ENCODE data around the gene TPCN1.

TPCN1 gene

DNA sequence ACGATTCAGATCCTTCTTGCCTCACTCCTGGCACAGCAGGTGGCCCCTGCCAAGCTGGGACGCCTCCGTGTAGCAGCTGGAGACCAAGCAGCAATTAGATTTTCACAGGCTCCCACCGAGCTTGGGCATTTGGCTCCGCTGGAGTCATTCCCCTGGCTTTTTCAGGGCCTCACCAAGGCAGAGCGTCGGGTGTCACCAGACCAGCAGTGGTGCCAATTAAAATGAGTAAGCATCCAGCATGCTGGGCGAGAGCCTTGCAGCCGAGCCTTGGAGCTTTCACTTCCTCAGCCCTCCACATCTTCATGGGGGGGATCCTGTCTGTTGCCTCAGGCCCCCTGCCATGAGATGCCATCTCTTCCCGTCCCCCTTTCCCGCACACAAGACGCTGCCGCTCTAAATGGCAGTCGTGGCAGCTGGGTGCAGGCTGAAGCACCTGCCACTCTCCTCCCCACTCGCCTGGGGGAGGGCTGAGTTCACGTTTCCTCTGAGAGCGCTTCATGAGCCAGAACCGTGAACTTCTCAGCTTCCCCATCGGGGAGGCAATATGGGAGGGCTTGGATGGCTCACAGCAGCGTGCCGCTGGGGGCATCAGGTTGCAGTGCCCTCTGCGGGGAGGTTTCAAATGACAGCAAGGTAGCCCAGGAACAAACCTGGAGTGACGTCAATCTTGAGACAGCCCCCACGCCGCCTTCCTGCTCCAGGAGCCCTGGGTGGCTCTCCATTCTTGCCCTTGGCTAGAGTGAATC lies 11.7 kb downstream of the TPCN1 start (continued):
- TF ChIP-seq ZFHX2 (tag by site-specific recombination; conservative IDR thresholded peaks at IDR 0.05), result peak; percentile 45
- TF ChIP-seq ZBTB48 (tag by site-specific recombination; IDR thresholded peaks at IDR 0.05), result no peak
- peak; percentile 58; the same call in 1 of the 2 replicates for TF ChIP-seq ZNF324 (tag by site-specific recombination; IDR thresholded peaks at IDR 0.05)
- TF ChIP-seq HOXD13 (CRISPR knock-in tag; IDR thresholded peaks at IDR 0.05; ENCODE audit: borderline replicate concordance), result no peak
- TF ChIP-seq IKZF3 (tag by site-specific recombination; IDR thresholded peaks at IDR 0.05), result no peak
- no peak for TF ChIP-seq ZNF555 (tag by site-specific recombination; conservative IDR thresholded peaks at IDR 0.05)
- no peak for TF ChIP-seq ZNF654 (tag by site-specific recombination; IDR thresholded peaks at IDR 0.05; ENCODE audit: low read depth)
- TF ChIP-seq, protein P1, sequence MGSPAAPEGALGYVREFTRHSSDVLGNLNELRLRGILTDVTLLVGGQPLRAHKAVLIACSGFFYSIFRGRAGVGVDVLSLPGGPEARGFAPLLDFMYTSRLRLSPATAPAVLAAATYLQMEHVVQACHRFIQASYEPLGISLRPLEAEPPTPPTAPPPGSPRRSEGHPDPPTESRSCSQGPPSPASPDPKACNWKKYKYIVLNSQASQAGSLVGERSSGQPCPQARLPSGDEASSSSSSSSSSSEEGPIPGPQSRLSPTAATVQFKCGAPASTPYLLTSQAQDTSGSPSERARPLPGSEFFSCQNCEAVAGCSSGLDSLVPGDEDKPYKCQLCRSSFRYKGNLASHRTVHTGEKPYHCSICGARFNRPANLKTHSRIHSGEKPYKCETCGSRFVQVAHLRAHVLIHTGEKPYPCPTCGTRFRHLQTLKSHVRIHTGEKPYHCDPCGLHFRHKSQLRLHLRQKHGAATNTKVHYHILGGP (tag by site-specific recombination; IDR thresholded peaks at IDR 0.05), result no peak
- TF ChIP-seq ZNF248 (tag by site-specific recombination; IDR thresholded peaks at IDR 0.05), result no peak
- no peak for TF ChIP-seq ZNF48 (tag by site-specific recombination; IDR thresholded peaks at IDR 0.05)
- no peak for TF ChIP-seq KLF16 (tag by site-specific recombination; IDR thresholded peaks at IDR 0.05)
- TF ChIP-seq, protein P2, sequence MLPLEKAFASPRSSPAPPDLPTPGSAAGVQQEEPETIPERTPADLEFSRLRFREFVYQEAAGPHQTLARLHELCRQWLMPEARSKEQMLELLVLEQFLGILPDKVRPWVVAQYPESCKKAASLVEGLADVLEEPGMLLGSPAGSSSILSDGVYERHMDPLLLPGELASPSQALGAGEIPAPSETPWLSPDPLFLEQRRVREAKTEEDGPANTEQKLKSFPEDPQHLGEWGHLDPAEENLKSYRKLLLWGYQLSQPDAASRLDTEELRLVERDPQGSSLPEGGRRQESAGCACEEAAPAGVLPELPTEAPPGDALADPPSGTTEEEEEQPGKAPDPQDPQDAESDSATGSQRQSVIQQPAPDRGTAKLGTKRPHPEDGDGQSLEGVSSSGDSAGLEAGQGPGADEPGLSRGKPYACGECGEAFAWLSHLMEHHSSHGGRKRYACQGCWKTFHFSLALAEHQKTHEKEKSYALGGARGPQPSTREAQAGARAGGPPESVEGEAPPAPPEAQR (tag by site-specific recombination; IDR thresholded peaks at IDR 0.05), result no peak
- TF ChIP-seq, protein P3, sequence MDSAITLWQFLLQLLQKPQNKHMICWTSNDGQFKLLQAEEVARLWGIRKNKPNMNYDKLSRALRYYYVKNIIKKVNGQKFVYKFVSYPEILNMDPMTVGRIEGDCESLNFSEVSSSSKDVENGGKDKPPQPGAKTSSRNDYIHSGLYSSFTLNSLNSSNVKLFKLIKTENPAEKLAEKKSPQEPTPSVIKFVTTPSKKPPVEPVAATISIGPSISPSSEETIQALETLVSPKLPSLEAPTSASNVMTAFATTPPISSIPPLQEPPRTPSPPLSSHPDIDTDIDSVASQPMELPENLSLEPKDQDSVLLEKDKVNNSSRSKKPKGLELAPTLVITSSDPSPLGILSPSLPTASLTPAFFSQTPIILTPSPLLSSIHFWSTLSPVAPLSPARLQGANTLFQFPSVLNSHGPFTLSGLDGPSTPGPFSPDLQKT (IDR thresholded peaks at IDR 0.05; ENCODE audit: borderline replicate concordance, low read depth, low read length), result no peak
- TF ChIP-seq ZBTB7A (tag by site-specific recombination; IDR thresholded peaks at IDR 0.05; ENCODE audit: low read depth), result no peak
- TF ChIP-seq REPIN1 (tag by site-specific recombination; IDR thresholded peaks at IDR 0.05; ENCODE audit: low read depth), result no peak
- TF ChIP-seq ZNF529 (tag by site-specific recombination; IDR thresholded peaks at IDR 0.05; ENCODE audit: insufficient replicate concordance), result no peak
- TF ChIP-seq, protein P4, sequence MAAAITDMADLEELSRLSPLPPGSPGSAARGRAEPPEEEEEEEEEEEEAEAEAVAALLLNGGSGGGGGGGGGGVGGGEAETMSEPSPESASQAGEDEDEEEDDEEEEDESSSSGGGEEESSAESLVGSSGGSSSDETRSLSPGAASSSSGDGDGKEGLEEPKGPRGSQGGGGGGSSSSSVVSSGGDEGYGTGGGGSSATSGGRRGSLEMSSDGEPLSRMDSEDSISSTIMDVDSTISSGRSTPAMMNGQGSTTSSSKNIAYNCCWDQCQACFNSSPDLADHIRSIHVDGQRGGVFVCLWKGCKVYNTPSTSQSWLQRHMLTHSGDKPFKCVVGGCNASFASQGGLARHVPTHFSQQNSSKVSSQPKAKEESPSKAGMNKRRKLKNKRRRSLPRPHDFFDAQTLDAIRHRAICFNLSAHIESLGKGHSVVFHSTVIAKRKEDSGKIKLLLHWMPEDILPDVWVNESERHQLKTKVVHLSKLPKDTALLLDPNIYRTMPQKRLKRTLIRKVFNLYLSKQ (tag by site-specific recombination; IDR thresholded peaks at IDR 0.05; ENCODE audit: borderline replicate concordance), result no peak
- no peak for TF ChIP-seq ZNF670 (tag by site-specific recombination; IDR thresholded peaks at IDR 0.05; ENCODE audit: low read depth)
- no peak for TF ChIP-seq ZNF561 (tag by site-specific recombination; IDR thresholded peaks at IDR 0.05; ENCODE audit: borderline replicate concordance)
- TF ChIP-seq, protein P5, sequence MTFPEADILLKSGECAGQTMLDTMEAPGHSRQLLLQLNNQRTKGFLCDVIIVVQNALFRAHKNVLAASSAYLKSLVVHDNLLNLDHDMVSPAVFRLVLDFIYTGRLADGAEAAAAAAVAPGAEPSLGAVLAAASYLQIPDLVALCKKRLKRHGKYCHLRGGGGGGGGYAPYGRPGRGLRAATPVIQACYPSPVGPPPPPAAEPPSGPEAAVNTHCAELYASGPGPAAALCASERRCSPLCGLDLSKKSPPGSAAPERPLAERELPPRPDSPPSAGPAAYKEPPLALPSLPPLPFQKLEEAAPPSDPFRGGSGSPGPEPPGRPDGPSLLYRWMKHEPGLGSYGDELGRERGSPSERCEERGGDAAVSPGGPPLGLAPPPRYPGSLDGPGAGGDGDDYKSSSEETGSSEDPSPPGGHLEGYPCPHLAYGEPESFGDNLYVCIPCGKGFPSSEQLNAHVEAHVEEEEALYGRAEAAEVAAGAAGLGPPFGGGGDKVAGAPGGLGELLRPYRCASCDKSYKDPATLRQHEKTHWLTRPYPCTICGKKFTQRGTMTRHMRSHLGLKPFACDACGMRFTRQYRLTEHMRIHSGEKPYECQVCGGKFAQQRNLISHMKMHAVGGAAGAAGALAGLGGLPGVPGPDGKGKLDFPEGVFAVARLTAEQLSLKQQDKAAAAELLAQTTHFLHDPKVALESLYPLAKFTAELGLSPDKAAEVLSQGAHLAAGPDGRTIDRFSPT (tag by site-specific recombination; IDR thresholded peaks at IDR 0.05), result peak; percentile 78
- no peak for TF ChIP-seq ZNF664 (tag by site-specific recombination; IDR thresholded peaks at IDR 0.05)
- no peak for TF ChIP-seq ZNF391 (tag by site-specific recombination; IDR thresholded peaks at IDR 0.05; ENCODE audit: borderline replicate concordance, low read depth)
- TF ChIP-seq, protein P6, sequence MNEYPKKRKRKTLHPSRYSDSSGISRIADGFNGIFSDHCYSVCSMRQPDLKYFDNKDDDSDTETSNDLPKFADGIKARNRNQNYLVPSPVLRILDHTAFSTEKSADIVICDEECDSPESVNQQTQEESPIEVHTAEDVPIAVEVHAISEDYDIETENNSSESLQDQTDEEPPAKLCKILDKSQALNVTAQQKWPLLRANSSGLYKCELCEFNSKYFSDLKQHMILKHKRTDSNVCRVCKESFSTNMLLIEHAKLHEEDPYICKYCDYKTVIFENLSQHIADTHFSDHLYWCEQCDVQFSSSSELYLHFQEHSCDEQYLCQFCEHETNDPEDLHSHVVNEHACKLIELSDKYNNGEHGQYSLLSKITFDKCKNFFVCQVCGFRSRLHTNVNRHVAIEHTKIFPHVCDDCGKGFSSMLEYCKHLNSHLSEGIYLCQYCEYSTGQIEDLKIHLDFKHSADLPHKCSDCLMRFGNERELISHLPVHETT (tag by site-specific recombination; IDR thresholded peaks at IDR 0.05), result peak; percentile 74; the same call in 1 of the 2 replicates
- TF ChIP-seq, protein P7, sequence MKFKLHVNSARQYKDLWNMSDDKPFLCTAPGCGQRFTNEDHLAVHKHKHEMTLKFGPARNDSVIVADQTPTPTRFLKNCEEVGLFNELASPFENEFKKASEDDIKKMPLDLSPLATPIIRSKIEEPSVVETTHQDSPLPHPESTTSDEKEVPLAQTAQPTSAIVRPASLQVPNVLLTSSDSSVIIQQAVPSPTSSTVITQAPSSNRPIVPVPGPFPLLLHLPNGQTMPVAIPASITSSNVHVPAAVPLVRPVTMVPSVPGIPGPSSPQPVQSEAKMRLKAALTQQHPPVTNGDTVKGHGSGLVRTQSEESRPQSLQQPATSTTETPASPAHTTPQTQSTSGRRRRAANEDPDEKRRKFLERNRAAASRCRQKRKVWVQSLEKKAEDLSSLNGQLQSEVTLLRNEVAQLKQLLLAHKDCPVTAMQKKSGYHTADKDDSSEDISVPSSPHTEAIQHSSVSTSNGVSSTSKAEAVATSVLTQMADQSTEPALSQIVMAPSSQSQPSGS (tag by site-specific recombination; IDR thresholded peaks at IDR 0.05; ENCODE audit: low read depth), result peak; percentile 82
- TF ChIP-seq SP3 (tag by site-specific recombination; IDR thresholded peaks at IDR 0.05), result no peak
- peak; percentile 34; the same call in 1 of the 2 replicates for TF ChIP-seq FEZF1 (tag by site-specific recombination; IDR thresholded peaks at IDR 0.05)
- TF ChIP-seq SP2 (tag by site-specific recombination; IDR thresholded peaks at IDR 0.05), result peak; percentile 61
- no peak for TF ChIP-seq ZNF837 (tag by site-specific recombination; IDR thresholded peaks at IDR 0.05)
- TF ChIP-seq ZNF16 (tag by site-specific recombination; IDR thresholded peaks at IDR 0.05; ENCODE audit: low read depth), result no peak
- TF ChIP-seq MYNN (tag by site-specific recombination; IDR thresholded peaks at IDR 0.05; ENCODE audit: borderline replicate concordance), result no peak

All from HEK293 (cell line).